ENCODE measurements around the gene RIC8B. TPM values are rescaled to one million over a fixed set of nuclear protein-coding genes. Genes with fewer than 3 reads are reported as not detected.

RIC8B gene
- total RNA-seq, 1 donor from 2014 or later = 19.1 TPM

GRCh38 chr12:106753526-106753925 is 21.0 kb upstream of the RIC8B start:
- Histone ChIP-seq H3K4me1 (no peaks in the 10 kb centered on the region), H3K27ac (no peak overlapping the region), H3K27me3 (no peaks in the 10 kb centered on the region), H3K36me3 (no peaks in the 10 kb centered on the region), H3K9me3 (no peaks in the 10 kb centered on the region), H3K4me3 (no peak overlapping the region)
- TF ChIP-seq, protein P1, sequence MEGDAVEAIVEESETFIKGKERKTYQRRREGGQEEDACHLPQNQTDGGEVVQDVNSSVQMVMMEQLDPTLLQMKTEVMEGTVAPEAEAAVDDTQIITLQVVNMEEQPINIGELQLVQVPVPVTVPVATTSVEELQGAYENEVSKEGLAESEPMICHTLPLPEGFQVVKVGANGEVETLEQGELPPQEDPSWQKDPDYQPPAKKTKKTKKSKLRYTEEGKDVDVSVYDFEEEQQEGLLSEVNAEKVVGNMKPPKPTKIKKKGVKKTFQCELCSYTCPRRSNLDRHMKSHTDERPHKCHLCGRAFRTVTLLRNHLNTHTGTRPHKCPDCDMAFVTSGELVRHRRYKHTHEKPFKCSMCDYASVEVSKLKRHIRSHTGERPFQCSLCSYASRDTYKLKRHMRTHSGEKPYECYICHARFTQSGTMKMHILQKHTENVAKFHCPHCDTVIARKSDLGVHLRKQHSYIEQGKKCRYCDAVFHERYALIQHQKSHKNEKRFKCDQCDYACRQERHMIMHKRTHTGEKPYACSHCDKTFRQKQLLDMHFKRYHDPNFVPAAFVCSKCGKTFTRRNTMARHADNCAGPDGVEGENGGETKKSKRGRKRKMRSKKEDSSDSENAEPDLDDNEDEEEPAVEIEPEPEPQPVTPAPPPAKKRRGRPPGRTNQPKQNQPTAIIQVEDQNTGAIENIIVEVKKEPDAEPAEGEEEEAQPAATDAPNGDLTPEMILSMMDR (IDR thresholded peaks at IDR 0.05) = no peak
- no peak for DNase-seq (ENCODE audit: low spot score in 2 of 2)
- intact Hi-C loops (cut with DNase I) = no loop called here

GRCh38 chr12:106754331-106754730 is 20.2 kb upstream of the RIC8B start:
- no peaks in the 10 kb centered on the region for H3K36me3 ChIP-seq
- H3K4me1 ChIP-seq = no peaks in the 10 kb centered on the region
- H3K27ac ChIP-seq = no peak overlapping the region
- H3K27me3 ChIP-seq = no peaks in the 10 kb centered on the region
- H3K4me3 ChIP-seq = no peak overlapping the region
- H3K9me3 ChIP-seq = no peaks in the 10 kb centered on the region
- DNase-seq (ENCODE audit: low spot score in 2 of 2) = no peak
- TF ChIP-seq, protein P1 (IDR thresholded peaks at IDR 0.05) = no peak
- intact Hi-C loops (cut with DNase I) = no loop called here

DNA sequence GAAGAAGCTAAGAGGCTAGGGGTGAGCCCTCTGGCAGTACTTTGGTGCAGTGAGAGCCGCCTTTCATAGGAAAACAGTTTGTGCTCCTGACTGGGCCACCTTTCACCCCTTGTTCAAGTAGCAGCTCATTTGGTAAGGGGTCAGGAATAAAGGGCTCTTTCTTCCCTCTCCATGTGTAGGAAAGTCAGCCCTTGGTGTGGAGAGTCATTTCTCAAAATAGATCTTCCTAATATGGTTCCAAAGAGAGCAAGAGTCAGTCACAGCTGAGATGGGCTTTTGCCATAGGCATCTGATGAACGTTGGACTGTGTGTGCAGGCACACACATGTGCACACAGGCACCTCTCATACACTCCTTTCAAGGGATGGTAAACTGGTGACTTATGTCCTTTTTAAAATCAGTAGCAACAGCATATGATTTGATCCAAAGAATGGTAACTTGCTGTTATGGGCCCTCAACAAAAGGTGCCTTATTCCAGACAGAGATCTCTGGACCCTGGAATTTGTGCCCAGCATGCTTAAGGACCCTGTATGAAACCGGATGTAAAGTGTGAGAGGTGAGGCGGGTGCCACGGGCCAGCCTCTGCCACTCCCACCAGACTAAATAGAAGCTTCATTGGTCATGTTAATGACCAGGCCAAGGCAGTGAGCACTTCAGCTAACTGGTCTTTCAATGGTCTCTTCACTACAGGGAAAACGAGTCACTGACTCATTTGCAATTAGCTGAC is 16.7 kb upstream of the RIC8B start:
- peaks cover 4 to 6% of the 10 kb centered on the region in 2 donors for H3K4me1 ChIP-seq
- TF ChIP-seq, protein P1 (IDR thresholded peaks at IDR 0.05) = no peak
- DNase-seq (ENCODE audit: low spot score in 2 of 2) = no peak
- H3K27me3 ChIP-seq = no peaks in the 10 kb centered on the region
- no peaks in the 10 kb centered on the region for H3K36me3 ChIP-seq
- H3K4me3 ChIP-seq = no peak overlapping the region
- no peak overlapping the region for H3K27ac ChIP-seq
- intact Hi-C loops (cut with DNase I) = no loop called here
- no peaks in the 10 kb centered on the region for H3K9me3 ChIP-seq

DNA sequence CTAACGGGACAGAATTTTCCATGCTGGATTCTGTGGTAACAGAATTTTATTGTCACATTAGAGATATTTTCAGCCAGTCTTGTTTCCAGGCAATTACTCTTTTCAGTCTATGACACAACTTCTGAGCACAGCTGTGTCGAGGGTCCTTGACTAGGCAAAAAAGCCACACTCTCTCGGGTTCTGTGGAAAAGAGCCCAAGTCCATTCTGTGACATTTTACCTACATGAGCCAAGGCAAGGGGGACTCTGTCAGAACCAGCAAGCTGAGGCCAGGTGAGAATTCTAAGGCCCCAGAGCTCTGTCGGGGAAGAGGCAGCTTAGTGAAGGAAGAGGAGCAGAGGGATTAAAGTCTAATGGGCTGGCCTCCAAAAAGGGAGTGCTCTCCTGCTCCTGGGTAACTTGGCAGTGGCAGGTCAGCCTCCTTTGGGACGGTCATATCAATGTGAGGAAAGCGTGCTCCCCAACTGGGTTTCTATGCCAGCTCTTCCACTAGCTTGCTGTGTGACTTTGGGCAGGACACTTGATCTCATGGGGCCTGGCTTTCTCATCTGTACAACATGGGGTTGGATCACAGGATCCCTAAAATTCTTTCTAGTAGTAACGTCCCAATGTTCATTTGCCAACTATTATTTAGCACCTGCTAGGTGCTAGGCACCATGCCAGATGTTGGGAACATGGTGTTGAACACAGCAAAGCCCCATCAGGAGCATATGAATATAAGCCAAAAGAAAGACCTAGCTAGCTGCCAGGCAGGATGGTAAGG is 16.0 kb upstream of the RIC8B start:
- intact Hi-C loops (cut with DNase I) = no loop called here
- H3K27me3 ChIP-seq = no peaks in the 10 kb centered on the region
- H3K27ac ChIP-seq = peak overlapping the region in 1 of 2 donors; percentile 42
- DNase-seq (ENCODE audit: low spot score in 2 of 2) = no peak
- H3K36me3 ChIP-seq = no peaks in the 10 kb centered on the region
- peaks cover 4 to 6% of the 10 kb centered on the region in 2 donors for H3K4me1 ChIP-seq
- TF ChIP-seq, protein P1 (IDR thresholded peaks at IDR 0.05) = no peak
- H3K9me3 ChIP-seq = no peaks in the 10 kb centered on the region
- H3K4me3 ChIP-seq = no peak overlapping the region

- TF ChIP-seq, protein P1 (IDR thresholded peaks at IDR 0.05) = no peak
- peak overlapping the region; percentile 14 to 61 for H3K27ac ChIP-seq
- H3K4me1 ChIP-seq = peaks cover 4 to 12% of the 10 kb centered on the region in 2 donors
- no peak overlapping the region for H3K4me3 ChIP-seq
- H3K9me3 ChIP-seq = no peaks in the 10 kb centered on the region
- intact Hi-C loops (cut with DNase I) = no loop called here
- no peaks in the 10 kb centered on the region for H3K36me3 ChIP-seq
- peak in 1 of 2 donors; percentile 72 for DNase-seq (ENCODE audit: low spot score in 2 of 2)
- H3K27me3 ChIP-seq = no peaks in the 10 kb centered on the region
Observed at GRCh38 chr12:106759526-106760183, 14.8 kb upstream of the RIC8B start.
